Measurements from ENCODE around the gene CRK.
"Not testable (repeated sequence)": the region's sequence is repeated elsewhere in the genome, so short reads cannot be mapped to it uniquely, and the experiment has no call there.

CRK gene

GRCh38 chr17:1423456-1424135 is 32.4 kb downstream of the CRK start:
- no peak for DNase-seq (ENCODE audit: low read depth in 2 of 2)

- no peak for DNase-seq (ENCODE audit: low read depth in 2 of 2)
These were observed 33.1 kb downstream of the CRK start for GRCh38 chr17:1422885-1423284.

GRCh38 chr17:1421470-1421869 is 34.6 kb downstream of the CRK start:
- no peak for DNase-seq (ENCODE audit: low read depth in 2 of 2)

GRCh38 chr17:1420981-1421380 is 35.1 kb downstream of the CRK start:
- DNase-seq (ENCODE audit: low read depth in 2 of 2): no peak

GRCh38 chr17:1420163-1420562 is 35.9 kb downstream of the CRK start:
- DNase-seq (ENCODE audit: low read depth in 2 of 2): no peak

GRCh38 chr17:1418476-1418875 is 37.6 kb downstream of the CRK start:
- DNase-seq (ENCODE audit: low read depth in 2 of 2): not testable (repeated sequence)

- no peak for DNase-seq (ENCODE audit: low read depth in 2 of 2)
These were observed 39.6 kb downstream of the CRK start for GRCh38 chr17:1416414-1416813.

- DNase-seq (ENCODE audit: low read depth in 2 of 2): no peak
These were observed 41.4 kb downstream of the CRK start for GRCh38 chr17:1414634-1415033.

- DNase-seq (ENCODE audit: low read depth in 2 of 2): no peak
These were observed 41.9 kb downstream of the CRK start for GRCh38 chr17:1414001-1414574.

GRCh38 chr17:1413281-1413791 is 42.7 kb downstream of the CRK start:
- no peak for DNase-seq (ENCODE audit: low read depth in 2 of 2)

- DNase-seq (ENCODE audit: low read depth in 2 of 2): no peak
These were observed 43.6 kb downstream of the CRK start for GRCh38 chr17:1412185-1413110.

- no peak for DNase-seq (ENCODE audit: low read depth in 2 of 2)
These were observed 53.8 kb downstream of the CRK start for GRCh38 chr17:1402262-1402586.

- peak; percentile 86 to 93 for DNase-seq (ENCODE audit: low read depth in 2 of 2)
These were observed 56.1 kb downstream of the CRK start, which contains the start of gene YWHAE for GRCh38 chr17:1399679-1400512. Gene YWHAE (minus strand): TSS chr17:1400222. CDS start chr17:1400110, 112 bp downstream.

- no peak for DNase-seq (ENCODE audit: low read depth in 2 of 2)
These were observed 56.9 kb downstream of the CRK start for GRCh38 chr17:1398931-1399678.

- no peak for DNase-seq (ENCODE audit: low read depth in 2 of 2)
These were observed 58.0 kb downstream of the CRK start for GRCh38 chr17:1398028-1398427.

- DNase-seq (ENCODE audit: low read depth in 2 of 2): not testable (repeated sequence)
These were observed 60.0 kb downstream of the CRK start for GRCh38 chr17:1395876-1396665.

- no peak for DNase-seq (ENCODE audit: low read depth in 2 of 2)
These were observed 64.5 kb downstream of the CRK start for GRCh38 chr17:1391577-1391976.

GRCh38 chr17:1390432-1391367 is 65.3 kb downstream of the CRK start:
- no peak for DNase-seq (ENCODE audit: low read depth in 2 of 2)

Measured in stimulated activated CD4-positive, alpha-beta T cell treated with anti-CD3 and anti-CD28 coated beads, Interleukin-1b, Interleukin-23, amount 100 ng/mL, for 1 hour (primary cell).